Adrenal gland (tissue), 12 donors: ENCODE measurements around the gene ITIH4. TPM values are rescaled to one million over a fixed set of nuclear protein-coding genes. Genes with fewer than 3 reads are reported as not detected.

Experiments used
- DNase-seq, 7 donors: peaks; one replicate each; pipeline ENCODE4 v3.0.0-alpha.2; 2019 to 2020
- H3K27ac ChIP-seq, 5 donors: fragments of 200-600 bp; sonication (generic) in 4 of 5; 1 replicate in 3 of 5; 2 replicates in 2 of 5; pipeline versions ENCODE4 v1.5.1 to v1.8.0; 2016 to 2020; ENCODE audit warnings: mild to moderate bottlenecking in 1 of 5
- H3K27me3 ChIP-seq: fragments of 200-600 bp; 2 replicates; pipeline ENCODE4 v1.8.0; 2021
- H3K36me3 ChIP-seq, 2 donors: fragments of 200-600 bp; replicated peaks in 1 of 2; 1 replicate in 1 of 2; 2 replicates in 1 of 2; pipeline versions ENCODE4 v1.5.1 to v1.8.0; 2018 to 2022
- H3K4me1 ChIP-seq, 2 donors: fragments of 200-600 bp; replicated peaks in 1 of 2; 1 replicate in 1 of 2; 2 replicates in 1 of 2; pipeline versions ENCODE4 v1.5.1 to v1.8.0; 2018 to 2021
- H3K4me3 ChIP-seq, 4 donors: fragments of 200-600 bp; sonication (generic) in 3 of 4; one replicate each; pipeline ENCODE4 v1.5.1; 2016 to 2018
- H3K9me3 ChIP-seq, 3 donors: fragments of 200-600 bp; sonication (generic) in 1 of 3; replicated peaks in 1 of 3; 1 replicate in 2 of 3; 2 replicates in 1 of 3; pipeline versions ENCODE4 v1.5.1 to v1.8.0; 2016 to 2021
- CTCF ChIP-seq, 6 experiments: fragments of 450-650 bp in 4 of 6; fragments of 200-600 bp in 2 of 6; sonication (generic) in 1 of 6; IDR thresholded peaks; 1 replicate in 5 of 6; 2 replicates in 1 of 6; pipeline versions ENCODE4 v1.5.1 to v1.8.0; 2016 to 2021; ENCODE audit warnings: antibody characterized with exemption in 6 of 6, mild to moderate bottlenecking in 2 of 6, moderate library complexity in 1 of 6
- POLR2A ChIP-seq, 2 donors: fragments of 450-650 bp; IDR thresholded peaks; one replicate each; pipeline ENCODE4 v1.6.1; 2017; ENCODE audit warnings: antibody characterized with exemption in 2 of 2, mild to moderate bottlenecking in 2 of 2, moderate library complexity in 1 of 2
- WGBS, 4 donors: extraction: QIAGEN DNeasy Blood & Tissue Kit in 2 of 4; methylation state at CpG; one replicate each; pipeline versions ENCODE4 v1.1.5 to v1.1.7; 2013 to 2017; 5-methylcytosine and 5-hydroxymethylcytosine counted together
- intact Hi-C, 2 donors: fragments of 100-400 bp; cut with DNase I; formaldehyde crosslinking; loops; one replicate each; pipeline versions ENCODE4 v1.14.1 to v1.15.0; 2022 to 2023
- polyA plus RNA-seq, 3 donors: library from polyadenylated mRNA; stranded (reverse); fragments of 200-250 nt in 2 of 3; fragments of 350-450 nt in 1 of 3; fragmentation: Illumina TruSeq in 1 of 3; extraction: RNeasy Lipid Tissue Mini Kit (QIAGEN cat#74804) in 1 of 3; gene quantifications; one replicate each; pipeline ENCODE4 v1.2.3, GENCODE V29; 2013 to 2014
- total RNA-seq, 9 donors: library from RNA; depleted of rRNA in 4 of 9; stranded (reverse); fragments of >200 nt in 4 of 9; fragments of 120-200 nt in 1 of 9; fragmentation: NEBNext Ultra II Directional in 1 of 9; extraction: Animal tissue kit (Norgen Biotek cat#: 25700) in 1 of 9; gene quantifications; one replicate each; pipeline versions ENCODE4 v1.1.0 to v1.2.4, GENCODE V29; 2013 to 2023
- donor health status: healthy with polysubstance abuse.
- donor health status: Bipolar disorder and iron deficiency.
- donor health status: DM: yes; HTN: yes; CAD: no.
- donor health status: DM: no; HTN: no; CAD: no.
- donor health status: DM: no; HTN: no; CAD: no.
- donor health status: DM: yes; HTN: yes; CAD: no.

ITIH4 gene
- total and polyA plus RNA-seq, 12 donors: 6.4 to 221 (median 45.5) TPM

- 79 to 95% (median 93%) methylated on average over 5 of the region's 5 CpGs for WGBS, 4 donors
- no peak for DNase-seq
- no peaks in the 10 kb centered on the region for H3K27me3 ChIP-seq
- no peaks in the 10 kb centered on the region for H3K9me3 ChIP-seq
- no peak overlapping the region for H3K27ac ChIP-seq
- intact Hi-C loops: loop anchor here in 1 of 2 donors (10.0 kb wide), 1 partner anchor 77 kb away; no protein-coding TSS in a partner anchor
- H3K36me3 ChIP-seq: peaks cover 0 to 8% of the 10 kb centered on the region in 2 donors
- TF ChIP-seq CTCF (IDR thresholded peaks at IDR 0.05) (no peak), POLR2A (IDR thresholded peaks at IDR 0.05) (no peak)
- H3K4me1 ChIP-seq: peaks cover 0 to 8% of the 10 kb centered on the region in 2 donors
- H3K4me3 ChIP-seq: no peak overlapping the region
These were observed 27.4 kb upstream of the ITIH4 start for GRCh38 chr3:52857864-52858263.

GRCh38 chr3:52857133-52857532 lies 26.7 kb upstream of the ITIH4 start:
- Histone ChIP-seq H3K36me3 (peaks cover 0 to 13% of the 10 kb centered on the region in 2 donors), H3K27ac (no peak overlapping the region), H3K4me3 (no peak overlapping the region), H3K27me3 (no peaks in the 10 kb centered on the region), H3K9me3 (no peaks in the 10 kb centered on the region), H3K4me1 (peaks cover 0 to 12% of the 10 kb centered on the region in 2 donors)
- WGBS, 4 donors: 79 to 87% (median 81%) methylated on average over 3 of the region's 3 CpGs
- intact Hi-C loops: loop anchor here in 1 of 2 donors (10.0 kb wide), 1 partner anchor 78 kb away; no protein-coding TSS in a partner anchor
- no peak for DNase-seq
- TF ChIP-seq POLR2A (IDR thresholded peaks at IDR 0.05): no peak
- no peak for TF ChIP-seq CTCF (IDR thresholded peaks at IDR 0.05)

GRCh38 chr3:52856666-52857065 lies 26.2 kb upstream of the ITIH4 start:
- TF ChIP-seq POLR2A (IDR thresholded peaks at IDR 0.05) (no peak), CTCF (IDR thresholded peaks at IDR 0.05) (no peak)
- WGBS, 4 donors: 49 to 60% (median 54%) methylated on average over 5 of the region's 5 CpGs
- peak in 1 of 7 donors; percentile 36 for DNase-seq
- Histone ChIP-seq H3K4me3 (no peak overlapping the region), H3K27ac (no peak overlapping the region), H3K4me1 (peaks cover 0 to 12% of the 10 kb centered on the region in 2 donors), H3K9me3 (no peaks in the 10 kb centered on the region), H3K36me3 (peaks cover 0 to 13% of the 10 kb centered on the region in 2 donors), H3K27me3 (no peaks in the 10 kb centered on the region)
- intact Hi-C loops: loop anchor here in 1 of 2 donors (10.0 kb wide), 1 partner anchor 78 kb away; no protein-coding TSS in a partner anchor

GRCh38 chr3:52854013-52854412 lies 23.5 kb upstream of the ITIH4 start:
- Histone ChIP-seq H3K4me1 (peaks cover 0 to 12% of the 10 kb centered on the region in 2 donors), H3K36me3 (peaks cover 0 to 23% of the 10 kb centered on the region in 2 donors), H3K9me3 (no peaks in the 10 kb centered on the region), H3K27ac (peak overlapping the region in 1 of 5 donors; percentile 38), H3K27me3 (no peaks in the 10 kb centered on the region), H3K4me3 (no peak overlapping the region)
- intact Hi-C loops: loop anchor here (5.0 to 10.0 kb wide), 2 partner anchors 81 to 218 kb away; no protein-coding TSS in a partner anchor
- no peak for DNase-seq
- TF ChIP-seq CTCF (IDR thresholded peaks at IDR 0.05): no peak
- TF ChIP-seq POLR2A (IDR thresholded peaks at IDR 0.05): no peak
- WGBS, 4 donors: 80 to 96% (median 87%) methylated on average over 2 of the region's 2 CpGs
